NCI-H510A (cell line): ENCODE measurements around the gene FBLN2.
A peak's percentile ranks its signal among the peaks of the same experiment; 100 is the strongest.

ENCODE experiments used
- DNase-seq: peaks from one replicate; lab custom pipeline; 2025; lab: John Stamatoyannopoulos, UW

The FBLN2 gene

DNA sequence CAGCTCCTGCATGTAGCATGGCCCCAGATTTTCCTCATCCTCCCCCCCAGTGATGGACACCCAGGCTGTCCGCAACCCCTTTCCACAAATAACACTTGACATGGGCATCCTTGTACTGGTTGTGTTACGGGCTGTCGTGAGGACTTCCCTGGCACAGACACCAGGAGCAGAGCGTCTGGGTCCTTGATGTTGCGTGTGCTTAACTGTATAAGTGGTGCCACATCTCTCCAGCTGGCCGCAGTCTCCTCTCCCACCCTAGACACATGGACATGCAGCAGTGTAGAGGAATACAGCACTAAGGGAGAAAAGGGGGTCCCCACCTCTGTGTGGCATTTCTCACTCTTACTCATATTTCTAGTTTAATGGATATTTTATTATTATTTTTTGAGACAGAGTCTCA is 56.6 kb downstream of the FBLN2 start:
- DNase-seq = no peak

DNA sequence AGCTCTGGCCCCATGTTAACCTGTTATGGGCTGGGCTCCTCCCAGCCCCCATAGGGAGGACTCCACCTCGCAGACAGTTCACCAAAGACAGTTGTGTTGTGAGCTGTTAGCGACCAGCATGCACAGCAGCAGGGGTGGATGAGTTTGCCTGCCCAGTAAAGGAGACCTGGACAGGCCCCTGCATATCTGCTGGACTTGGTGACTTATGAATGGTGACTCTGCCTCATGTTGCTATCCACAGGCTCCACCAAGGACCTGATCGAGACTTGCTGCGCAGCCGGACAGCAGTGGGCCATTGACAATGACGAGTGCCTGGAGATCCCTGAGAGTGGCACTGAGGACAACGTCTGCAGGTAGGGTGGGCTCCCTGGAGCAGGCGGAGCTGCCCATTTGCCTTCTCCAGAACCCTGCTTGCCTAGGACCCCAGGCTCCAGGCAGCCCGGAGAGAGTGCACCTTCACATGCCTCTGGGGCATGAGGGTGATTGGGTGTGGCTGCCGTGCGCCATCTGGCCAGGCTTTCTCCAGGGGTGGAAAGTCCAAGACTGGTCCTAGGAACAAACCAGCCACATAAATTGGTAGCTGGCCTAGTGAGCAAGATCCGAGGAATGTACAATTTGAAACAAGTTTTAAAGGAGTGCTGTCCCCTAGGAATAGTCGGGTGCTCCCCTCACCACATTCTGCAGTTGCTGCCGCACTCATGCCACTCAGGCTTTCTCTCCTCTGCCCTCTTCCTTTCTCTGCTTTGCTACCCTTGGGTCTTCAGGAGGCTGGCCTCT is 59.1 kb downstream of the FBLN2 start:
- DNase-seq = no peak

DNA sequence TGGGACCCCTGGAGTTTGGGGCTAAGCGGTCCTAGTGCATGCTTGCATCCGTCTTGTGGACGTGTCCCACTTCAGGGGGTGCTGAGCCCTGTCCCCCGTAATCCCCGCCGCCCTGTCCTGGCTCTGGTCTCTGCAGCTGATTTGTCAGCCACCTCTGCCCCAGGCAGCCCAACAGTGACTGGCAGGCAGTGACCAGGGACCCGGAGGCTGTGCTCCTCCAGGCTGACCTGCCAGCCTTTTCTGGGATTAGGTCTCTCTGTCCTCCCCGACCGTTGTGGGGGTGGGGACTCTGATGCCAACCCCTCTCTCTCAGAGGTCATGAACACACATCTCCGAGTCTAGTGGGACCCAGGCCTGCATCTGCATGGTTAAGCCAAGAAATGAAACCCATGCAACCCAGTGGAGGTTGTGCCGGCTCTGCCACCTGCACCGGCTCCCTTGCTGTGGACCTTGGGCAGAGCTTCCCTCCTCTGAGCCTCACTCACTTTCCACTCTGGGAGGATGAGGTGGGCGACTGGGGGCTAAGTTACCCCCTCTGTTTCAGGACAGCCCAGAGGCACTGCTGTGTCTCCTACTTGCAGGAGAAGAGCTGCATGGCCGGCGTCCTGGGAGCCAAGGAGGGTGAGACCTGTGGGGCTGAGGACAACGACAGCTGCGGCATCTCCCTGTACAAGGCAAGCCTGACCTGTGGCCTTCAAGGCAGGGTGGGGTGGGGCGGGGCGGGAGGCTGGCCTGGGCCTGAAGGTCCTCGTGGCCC is 60.2 kb downstream of the FBLN2 start:
- no peak for DNase-seq

DNA sequence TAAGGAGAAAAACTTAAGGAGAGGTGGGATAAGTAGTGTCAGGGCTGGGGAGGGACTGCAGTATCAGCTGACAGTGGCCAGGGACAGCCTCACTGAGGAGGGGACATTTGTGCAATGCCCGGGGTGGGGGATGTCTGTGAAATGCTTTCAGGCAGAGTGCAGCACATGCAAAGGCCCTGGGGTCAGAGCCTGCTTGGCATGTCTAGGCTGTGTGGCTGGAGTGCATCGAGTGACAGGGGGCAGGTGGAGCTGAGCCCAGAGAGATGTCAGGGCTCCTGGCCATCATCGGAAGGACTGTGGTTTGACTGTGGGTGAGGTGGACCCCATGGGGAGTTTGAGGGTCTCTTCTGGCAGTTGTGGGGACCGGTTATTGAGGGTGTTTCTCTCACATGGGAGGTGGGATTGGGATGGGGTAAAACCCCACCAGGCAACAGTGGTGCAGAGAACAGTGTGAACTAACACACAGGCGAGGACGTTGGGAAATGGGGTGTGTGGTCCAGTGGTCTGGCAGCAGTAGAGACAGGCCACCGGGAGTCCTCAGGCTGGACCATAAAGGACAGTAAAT is 61.2 kb downstream of the FBLN2 start:
- no peak for DNase-seq

DNA sequence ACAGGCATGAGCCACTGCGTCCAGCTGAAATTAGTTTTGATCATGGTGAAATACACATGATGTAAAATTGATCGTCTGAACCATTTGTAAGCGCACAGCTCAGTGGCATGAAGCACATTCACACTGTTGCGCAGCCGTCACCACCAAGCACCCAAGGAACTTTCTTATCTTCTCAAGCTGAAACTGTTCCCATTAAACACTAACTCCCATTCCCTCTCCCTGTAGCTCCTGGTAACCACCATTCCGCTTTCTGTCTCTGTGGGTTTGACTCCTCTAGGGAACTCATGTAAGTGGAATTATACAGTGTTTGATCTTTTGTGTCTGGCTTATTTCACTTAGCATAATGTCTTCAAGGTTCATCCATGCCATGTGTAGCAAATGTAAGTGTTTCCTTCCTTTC is 62.3 kb downstream of the FBLN2 start:
- DNase-seq = no peak

DNA sequence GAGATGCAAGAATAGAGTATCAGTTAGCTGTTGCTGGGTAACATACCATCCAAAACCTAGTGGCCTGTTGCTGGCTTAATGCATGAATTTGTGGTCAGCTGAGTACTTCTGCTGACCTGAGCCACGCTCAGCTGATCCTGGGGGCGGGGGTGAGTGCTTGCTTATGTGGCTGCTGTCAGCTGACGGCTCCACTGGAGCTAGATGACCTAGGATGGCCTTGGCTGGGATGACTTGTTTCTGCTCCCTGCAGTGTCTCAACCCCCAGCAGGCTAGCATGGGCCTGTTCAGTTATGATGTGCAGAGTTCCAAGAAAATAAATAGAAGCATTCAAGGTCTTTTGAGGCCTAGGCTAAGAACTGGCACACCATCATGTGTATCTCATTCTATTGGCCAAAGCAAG is 63.9 kb downstream of the FBLN2 start:
- DNase-seq = no peak

DNA sequence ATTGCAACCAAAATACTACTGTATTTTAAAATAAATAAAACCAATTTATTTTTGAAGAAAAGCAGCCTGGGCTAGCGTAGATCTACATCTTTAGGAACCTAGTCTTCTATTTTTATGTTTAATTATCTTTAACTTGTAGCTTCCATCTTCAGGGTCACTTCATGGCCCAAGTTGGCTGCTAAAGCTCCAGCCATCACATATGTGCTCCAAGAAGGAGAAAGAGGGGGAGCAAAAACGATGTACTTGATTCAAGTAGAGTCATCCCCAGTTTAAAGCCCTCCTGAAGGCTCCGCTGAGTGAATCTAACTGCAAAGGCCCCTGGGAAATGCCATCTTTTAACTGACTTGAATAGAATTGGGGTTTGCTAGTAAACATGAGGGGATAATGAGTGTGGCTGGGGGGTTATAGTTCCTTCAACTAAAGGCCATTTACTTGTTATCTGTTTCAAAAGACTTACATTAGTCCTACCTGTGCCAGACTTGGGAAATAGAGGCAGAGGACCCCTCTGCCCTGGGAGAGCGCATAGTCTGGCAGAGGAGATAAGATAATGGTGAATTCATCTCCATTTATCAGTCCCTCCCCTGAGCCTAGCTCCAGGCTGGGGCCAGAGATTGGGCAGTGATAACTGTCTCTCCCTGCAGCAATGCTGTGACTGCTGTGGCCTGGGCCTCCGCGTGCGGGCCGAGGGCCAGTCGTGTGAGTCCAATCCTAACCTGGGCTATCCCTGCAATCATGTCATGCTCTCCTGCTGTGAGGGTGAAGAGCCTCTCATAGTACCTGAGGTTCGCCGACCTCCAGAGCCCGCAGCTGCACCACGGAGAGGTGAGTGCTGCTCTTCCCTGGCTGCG is 64.6 kb downstream of the FBLN2 start:
- DNase-seq = no peak

DNA sequence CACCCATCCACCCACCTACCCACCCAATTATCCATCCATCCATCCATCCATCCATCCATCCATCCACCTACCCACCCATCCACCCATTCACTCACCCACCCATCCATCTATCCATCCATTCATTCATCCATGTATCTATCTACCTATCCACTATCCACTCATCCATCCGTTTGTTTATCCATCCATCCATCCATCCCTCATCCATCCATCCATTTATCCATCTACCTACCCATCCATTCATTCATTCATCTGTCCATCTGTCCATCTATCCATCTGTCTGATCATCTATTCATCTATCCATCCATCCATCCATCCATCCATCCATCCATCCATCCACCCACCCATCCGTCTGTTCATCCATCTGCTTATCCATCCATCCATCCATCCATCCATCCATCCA is 65.7 kb downstream of the FBLN2 start:
- DNase-seq = no peak

DNA sequence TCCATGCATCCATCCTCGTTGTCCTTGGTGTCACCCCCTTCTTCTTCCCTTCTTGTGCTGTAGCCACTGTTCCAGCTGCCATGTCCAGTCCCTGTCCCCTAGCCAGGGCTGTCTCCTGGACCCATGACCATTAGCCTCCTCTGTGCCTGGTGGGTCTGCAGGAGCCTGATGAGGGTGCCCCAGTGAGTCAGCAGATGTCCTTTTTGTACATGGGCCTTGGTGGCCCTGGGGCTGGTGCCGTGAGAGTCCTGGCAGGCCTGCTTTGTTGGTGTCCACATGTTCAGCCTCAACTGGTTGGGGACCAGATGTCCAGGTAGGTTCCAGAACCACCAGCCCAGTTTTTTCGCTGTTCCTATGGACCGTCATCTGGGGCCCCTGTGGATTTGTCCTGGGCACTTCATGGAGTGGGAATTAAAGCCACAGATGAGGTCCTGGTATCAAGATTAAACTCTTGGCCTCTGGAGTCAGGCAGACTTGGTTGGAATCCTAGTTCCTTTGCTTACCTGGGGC is 66.1 kb downstream of the FBLN2 start:
- no peak for DNase-seq

DNA sequence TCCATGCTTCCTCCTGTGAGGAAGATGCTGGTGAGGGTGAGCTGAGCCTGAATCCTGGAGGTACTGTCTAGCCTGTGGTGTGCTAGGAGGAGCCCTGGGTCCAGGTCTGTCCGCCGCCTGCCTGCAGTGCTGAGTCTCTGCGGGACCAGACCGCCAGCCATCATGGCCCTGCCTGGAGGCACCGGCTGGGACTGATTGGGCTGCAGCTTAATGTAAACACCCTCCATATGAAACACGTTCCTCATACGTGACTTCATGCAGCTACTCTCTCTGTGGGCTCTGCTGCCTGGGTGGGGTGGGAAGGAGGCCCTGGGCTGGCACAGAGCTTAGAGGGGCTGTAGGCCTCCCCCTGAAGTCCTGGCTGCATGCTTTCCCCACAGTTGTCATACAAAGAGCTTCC is 67.4 kb downstream of the FBLN2 start:
- no peak for DNase-seq

DNA sequence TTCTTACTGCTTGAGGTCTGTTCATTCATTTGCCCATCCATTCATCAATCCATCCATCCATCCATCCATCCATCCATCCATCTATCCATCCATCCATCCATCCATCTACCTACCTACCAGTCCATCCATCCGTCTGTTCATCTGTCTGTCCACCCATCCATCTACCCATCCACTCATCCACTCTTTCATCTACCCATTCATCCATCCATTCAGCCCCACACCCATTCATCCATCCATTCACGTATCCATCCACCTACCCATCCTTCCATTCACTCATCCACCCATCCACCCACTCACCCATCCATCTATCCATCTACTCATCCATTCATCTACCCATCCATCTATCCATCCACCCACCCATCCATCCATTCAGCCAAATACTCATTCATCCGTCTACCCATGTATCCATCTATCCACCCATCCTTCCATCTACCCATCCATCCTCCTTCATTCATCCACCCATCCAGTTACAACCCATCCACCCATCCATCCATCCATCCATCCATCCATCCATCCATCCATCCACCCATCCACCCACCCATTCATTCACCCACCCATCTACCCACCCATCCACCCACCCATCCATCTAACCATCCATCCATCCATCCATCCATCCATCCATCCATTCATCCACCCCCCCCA is 68.3 kb downstream of the FBLN2 start:
- no peak for DNase-seq

DNA sequence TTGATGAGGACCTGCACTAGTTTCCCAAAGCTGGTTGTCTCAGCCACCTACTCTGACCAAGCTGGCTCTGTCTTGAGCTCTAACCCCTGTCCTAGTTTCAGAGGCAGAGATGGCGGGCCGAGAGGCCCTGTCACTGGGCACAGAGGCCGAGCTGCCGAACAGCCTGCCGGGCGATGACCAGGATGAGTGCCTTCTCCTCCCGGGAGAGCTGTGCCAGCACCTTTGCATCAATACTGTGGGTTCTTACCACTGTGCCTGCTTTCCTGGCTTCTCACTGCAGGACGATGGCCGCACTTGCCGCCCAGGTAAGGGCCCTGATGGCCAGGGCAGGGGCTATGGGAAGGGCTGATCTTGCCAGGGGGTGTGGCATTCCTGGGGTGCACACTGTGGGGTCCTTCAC is 69.1 kb downstream of the FBLN2 start:
- no peak for DNase-seq

DNA sequence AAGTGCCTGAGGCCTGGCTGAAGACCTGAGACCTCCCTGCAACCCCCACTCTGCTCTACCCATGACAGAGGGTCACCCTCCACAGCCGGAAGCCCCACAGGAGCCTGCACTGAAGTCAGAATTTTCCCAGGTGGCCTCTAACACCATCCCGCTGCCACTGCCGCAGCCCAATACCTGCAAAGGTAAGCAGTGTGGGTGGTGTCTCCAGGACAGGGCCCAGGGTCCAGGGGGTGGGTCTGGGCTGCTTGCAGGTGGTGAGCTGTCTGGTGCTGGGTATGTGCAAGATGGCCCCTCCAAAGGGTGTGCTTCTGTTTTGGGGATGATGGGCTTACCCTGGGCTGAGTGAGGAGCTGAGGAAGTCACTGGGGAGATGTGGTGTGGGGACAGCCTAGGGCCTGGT is 69.9 kb downstream of the FBLN2 start:
- DNase-seq = no peak

DNA sequence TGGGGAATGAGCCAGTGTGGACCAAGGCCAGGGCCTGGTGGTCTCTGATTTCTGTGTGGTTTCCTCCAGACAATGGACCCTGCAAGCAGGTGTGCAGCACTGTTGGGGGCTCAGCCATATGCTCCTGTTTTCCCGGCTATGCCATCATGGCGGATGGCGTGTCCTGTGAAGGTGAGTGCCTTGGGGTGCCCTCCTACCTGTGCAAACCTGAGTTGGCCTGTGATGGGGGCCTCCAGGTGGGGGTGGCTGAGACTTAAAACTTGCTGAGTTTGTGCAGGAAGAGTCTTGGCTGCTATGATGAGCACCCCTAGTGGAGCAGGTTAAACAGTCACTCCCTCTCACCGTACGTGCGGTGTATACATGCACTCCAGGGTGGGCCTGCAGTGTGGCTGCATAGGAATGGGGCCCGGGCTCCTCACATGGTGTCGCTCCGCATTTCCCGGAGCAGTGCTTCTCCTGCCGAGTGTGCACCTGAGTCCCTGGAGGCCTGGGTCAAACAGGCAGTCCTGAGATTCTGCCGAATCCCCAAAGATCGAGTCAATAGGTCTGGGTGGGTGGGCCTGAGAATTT is 70.8 kb downstream of the FBLN2 start:
- DNase-seq = no peak

DNA sequence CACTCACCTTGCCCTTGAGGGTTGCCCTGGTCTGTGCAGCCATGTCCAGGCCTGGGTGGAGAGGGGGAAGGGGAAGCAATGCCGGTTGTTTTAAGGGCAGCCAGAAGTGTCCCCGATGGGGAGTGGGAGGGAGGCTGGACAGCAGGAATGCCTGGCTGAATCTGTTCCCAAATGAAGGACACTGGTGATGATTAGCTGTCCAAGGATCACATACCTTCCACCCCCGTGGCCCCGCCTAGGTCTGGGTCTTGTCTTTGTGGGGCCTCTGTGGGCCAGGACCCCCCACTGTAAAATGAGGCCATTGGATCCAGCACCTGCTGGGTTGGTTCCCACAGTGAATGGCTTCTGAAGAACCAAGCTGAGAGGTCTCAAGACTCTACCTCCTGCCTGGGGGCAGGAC is 71.4 kb downstream of the FBLN2 start:
- DNase-seq = no peak

DNA sequence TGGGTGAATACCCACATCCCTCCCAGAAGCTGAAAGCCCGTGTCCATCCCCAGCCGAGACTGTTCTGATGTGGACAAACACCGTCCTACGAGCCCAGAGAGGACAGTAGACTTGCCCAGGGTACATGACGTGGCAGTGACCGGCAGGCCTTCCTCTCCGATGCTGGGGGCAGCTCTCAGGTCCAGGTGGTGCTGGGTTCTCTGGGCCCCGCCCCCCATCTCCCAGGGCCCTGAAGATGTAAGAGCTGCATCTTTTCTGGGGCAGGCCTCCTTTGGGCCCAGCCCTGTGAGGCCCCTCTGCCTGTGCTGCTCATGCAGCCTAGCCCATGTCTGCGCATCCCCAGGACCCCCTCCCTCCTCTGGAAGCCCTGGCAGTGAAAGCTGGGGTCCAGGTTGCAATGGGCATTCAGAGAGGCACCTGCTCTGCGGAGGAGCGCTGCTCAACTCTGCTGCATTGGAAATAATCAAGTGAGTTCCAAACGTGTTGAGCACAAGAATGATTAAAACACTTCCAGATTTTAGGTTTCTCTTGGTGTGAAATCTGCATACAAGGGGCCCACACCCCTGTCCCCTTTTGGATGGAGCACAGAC is 71.9 kb downstream of the FBLN2 start:
- no peak for DNase-seq

DNA sequence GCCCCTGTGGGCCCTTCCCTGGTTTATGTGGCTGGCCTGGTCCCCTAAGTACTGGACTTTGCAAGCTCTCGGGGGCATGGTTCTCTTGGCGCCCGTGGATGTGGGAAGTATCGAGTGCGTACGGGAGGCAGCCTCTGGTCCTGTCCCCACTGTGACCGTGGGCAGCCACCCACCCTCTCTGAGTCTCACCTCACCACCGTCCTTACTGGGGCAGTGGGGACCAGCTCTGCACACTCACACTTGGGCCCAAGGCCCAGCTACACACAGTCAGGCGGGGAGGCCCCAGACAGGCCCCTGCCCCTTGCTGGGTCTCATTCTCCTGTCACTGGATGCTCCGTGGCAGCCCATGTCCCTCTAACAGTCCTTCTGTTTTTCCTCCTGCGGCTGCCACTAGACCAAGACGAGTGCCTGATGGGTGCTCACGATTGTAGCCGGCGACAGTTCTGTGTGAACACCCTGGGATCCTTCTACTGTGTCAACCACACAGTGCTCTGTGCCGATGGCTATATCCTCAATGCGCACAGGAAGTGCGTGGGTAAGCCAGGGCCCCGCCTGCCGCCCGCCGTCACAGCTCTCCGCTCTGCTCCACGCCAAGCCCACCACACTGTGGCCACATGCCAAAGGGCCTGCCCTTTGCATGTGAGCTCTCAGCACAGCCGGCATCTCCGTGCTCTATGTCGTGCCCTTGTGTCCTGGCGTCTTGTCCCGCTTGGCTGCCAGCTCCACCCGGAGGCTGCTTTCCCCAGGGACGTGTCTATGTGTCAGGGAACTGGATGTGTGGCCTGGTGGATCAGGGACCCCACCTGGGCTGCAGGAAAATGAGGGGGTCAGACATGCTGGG is 72.7 kb downstream of the FBLN2 start:
- no peak for DNase-seq

DNA sequence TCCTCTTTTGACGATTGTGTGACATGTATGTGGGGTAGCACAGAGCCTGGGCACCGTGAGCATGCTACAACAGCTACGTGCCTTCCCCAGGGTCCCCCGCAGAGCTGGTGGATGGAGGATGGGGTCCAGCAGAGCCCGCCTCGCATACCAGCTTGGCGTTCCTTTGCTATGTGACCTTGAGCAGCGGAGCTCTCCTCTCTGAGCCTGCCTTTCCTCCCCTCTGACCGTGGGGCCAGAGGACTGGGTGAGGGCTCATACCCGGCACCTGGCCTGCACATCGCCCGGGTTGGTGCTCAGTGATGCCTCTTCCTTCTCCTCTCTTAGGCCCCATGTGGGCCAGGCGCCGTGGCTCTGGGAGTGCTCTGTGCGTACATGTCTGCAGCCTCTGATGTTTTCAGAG is 73.4 kb downstream of the FBLN2 start:
- DNase-seq = no peak

DNA sequence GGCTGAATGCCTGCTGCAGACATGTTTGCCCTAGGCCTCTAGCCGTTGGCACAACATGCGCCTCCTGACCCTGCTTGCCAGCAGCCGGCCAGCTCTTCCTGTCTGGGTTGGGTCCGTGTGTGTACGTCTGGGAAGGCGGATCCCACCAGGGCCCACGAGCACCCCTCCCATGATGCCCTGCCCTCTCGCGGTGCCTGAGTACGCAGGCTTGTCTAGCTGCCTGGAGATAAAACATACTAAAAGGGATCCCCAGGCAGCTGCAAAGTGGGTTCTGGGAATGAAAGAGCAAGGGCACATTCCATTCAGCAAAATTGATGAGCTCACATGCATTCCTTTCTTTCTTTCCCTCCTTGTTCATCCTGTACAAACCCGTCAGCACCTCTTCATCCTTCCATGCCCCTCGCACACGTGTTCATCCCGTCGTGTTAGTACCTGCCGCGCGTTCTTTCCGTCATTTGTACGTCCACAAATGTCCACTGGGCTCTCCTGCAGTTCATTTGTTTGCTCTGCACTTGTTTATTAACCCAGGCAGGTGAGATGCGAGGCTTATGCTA is 74.3 kb downstream of the FBLN2 start:
- DNase-seq = peak; percentile 63

DNA sequence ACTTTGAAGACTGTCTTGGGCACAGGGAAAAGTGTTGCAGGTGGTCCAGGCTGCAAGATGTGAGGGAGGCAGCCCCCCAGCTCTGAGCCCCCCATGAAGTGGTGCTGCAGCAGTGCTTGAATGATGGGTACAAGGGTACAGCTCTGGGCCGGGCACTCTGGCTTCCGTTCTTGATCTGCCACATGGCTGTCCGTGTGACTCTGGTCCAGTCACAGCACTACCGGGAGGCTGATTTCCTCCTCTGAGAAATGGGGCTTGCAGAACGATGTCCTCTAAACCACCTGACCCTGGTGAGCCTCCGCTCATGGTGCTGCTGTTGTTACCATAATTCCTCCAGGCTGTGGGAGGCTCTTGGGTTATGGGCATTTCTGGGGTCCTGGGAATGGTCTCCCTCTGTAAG is 75.1 kb downstream of the FBLN2 start:
- DNase-seq = no peak
